Glutamatergic neuron (in vitro differentiated cells): ENCODE data around the gene TXNDC11. TPM values are rescaled to one million over a fixed set of nuclear protein-coding genes. Genes with fewer than 3 reads are reported as not detected.

Experiments
- DNase-seq: peaks from one replicate; pipeline ENCODE4 v3.0.0; 2022
- H3K27ac Mint-ChIP-seq: one replicate; pipeline ENCODE4 v1.8.0; 2020; ENCODE audit warnings: mild to moderate bottlenecking, mixed read lengths, inconsistent platforms; ENCODE audit not compliant: unreplicated experiment
- H3K27me3 Mint-ChIP-seq: one replicate; pipeline ENCODE4 v1.8.0; 2020; ENCODE audit warnings: mild to moderate bottlenecking, moderate library complexity, mixed read lengths, inconsistent platforms; ENCODE audit not compliant: unreplicated experiment
- H3K36me3 Mint-ChIP-seq: one replicate; pipeline ENCODE4 v1.8.0; 2020; ENCODE audit warnings: mild to moderate bottlenecking, mixed read lengths, inconsistent platforms; ENCODE audit not compliant: unreplicated experiment
- H3K4me1 Mint-ChIP-seq: one replicate; pipeline ENCODE4 v1.8.0; 2020; ENCODE audit warnings: mild to moderate bottlenecking, low read depth, mixed read lengths, inconsistent platforms; ENCODE audit not compliant: unreplicated experiment
- H3K4me3 Mint-ChIP-seq: one replicate; pipeline ENCODE4 v1.8.0; 2020; ENCODE audit warnings: mild to moderate bottlenecking, mixed read lengths, inconsistent platforms; ENCODE audit not compliant: unreplicated experiment
- H3K9me3 Mint-ChIP-seq: one replicate; pipeline ENCODE4 v1.8.0; 2020; ENCODE audit warnings: mild to moderate bottlenecking, moderate library complexity, mixed read lengths, inconsistent platforms; ENCODE audit not compliant: unreplicated experiment
- total RNA-seq: library from RNA; stranded (reverse); fragmentation: NEBNext Ultra II Directional; extraction: Animal tissue kit (Norgen Biotek cat#: 25700); gene quantifications from one replicate; pipeline ENCODE4 v1.2.1, GENCODE V29; 2021; ENCODE audit not compliant: unreplicated experiment
- TF ChIP-seq, protein P1 (sequence below): fragments of 200-600 bp; sonication (generic); IDR thresholded peaks from one replicate; pipeline ENCODE4 v1.5.0; 2021; ENCODE audit not compliant: partially characterized antibody, unreplicated experiment

Gene TXNDC11
- total RNA-seq, 1 donor from 2014 or later: 18.4 TPM

DNA sequence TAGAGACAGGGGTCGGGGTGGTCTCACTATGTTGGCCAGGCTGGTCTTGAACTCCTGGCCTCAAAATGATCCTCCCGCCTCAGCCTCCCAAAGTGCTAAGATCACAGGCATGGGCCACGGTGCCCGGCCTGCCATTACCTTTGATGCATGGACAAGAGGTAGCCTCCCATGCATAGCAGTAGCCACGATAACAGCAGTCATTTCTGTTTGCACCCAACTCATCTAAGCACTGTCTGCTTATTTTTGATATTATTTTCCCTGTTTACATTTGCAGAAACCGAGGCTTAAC is 111.9 kb downstream of the TXNDC11 start:
- peaks cover 2% of the 10 kb centered on the region for H3K9me3 Mint-ChIP-seq
- H3K27me3 Mint-ChIP-seq: peaks cover 5% of the 10 kb centered on the region
- no peaks in the 10 kb centered on the region for H3K36me3 Mint-ChIP-seq
- H3K27ac Mint-ChIP-seq: no peak overlapping the region
- peaks cover 2% of the 10 kb centered on the region for H3K4me1 Mint-ChIP-seq
- no peak overlapping the region for H3K4me3 Mint-ChIP-seq
- no peak for DNase-seq
- TF ChIP-seq, protein P1, sequence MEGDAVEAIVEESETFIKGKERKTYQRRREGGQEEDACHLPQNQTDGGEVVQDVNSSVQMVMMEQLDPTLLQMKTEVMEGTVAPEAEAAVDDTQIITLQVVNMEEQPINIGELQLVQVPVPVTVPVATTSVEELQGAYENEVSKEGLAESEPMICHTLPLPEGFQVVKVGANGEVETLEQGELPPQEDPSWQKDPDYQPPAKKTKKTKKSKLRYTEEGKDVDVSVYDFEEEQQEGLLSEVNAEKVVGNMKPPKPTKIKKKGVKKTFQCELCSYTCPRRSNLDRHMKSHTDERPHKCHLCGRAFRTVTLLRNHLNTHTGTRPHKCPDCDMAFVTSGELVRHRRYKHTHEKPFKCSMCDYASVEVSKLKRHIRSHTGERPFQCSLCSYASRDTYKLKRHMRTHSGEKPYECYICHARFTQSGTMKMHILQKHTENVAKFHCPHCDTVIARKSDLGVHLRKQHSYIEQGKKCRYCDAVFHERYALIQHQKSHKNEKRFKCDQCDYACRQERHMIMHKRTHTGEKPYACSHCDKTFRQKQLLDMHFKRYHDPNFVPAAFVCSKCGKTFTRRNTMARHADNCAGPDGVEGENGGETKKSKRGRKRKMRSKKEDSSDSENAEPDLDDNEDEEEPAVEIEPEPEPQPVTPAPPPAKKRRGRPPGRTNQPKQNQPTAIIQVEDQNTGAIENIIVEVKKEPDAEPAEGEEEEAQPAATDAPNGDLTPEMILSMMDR: no peak

DNA sequence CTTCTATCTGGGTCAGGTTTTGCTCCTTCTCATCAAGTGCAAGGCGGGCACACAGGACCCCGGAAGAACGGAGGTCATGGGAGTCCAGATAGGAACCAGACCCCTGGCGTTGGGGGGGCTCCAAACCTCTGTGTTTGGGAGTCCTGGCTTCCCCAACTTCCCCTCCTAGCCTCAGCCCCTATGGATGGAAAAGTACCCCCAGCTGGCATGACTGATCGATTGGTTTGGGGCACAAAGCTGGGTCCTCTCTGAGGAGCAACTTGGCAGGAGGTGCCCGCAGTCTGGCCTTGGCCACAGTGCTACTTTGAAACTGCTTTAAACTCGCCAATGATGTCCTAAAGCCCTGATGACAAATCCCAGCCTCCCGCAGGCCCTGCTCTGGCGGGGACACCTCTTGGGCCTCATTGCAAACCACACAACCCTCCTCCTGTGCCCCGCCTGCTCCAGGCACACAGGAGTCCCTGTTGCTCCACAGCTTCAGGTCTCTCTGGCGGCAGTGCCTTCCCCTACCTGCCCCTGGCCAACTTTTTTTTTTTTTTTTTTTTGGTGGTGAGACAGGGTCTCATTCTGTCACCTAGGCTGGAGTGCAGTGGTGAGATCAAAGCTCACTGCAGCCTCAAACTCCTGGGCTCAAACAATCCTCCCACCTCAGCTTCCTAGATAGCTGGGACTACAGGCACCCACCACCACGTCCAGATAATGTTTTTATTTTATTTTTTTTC is 112.5 kb downstream of the TXNDC11 start:
- Mint-ChIP-seq H3K27me3 (peaks cover 5% of the 10 kb centered on the region), H3K36me3 (no peaks in the 10 kb centered on the region), H3K4me3 (no peak overlapping the region), H3K4me1 (peaks cover 2% of the 10 kb centered on the region), H3K27ac (no peak overlapping the region), H3K9me3 (peaks cover 2% of the 10 kb centered on the region)
- TF ChIP-seq, protein P1: no peak
- DNase-seq: no peak

Other genes starting within 250 kb of the TXNDC11 start
- 29.2 TPM for gene LITAF, start 155.9 kb downstream of the TXNDC11 start, total RNA-seq
- gene SNN, start 74.4 kb downstream of the TXNDC11 start, total RNA-seq: 491 TPM
- 87.7 TPM for gene ZC3H7A, start 54.4 kb upstream of the TXNDC11 start, total RNA-seq
- gene RSL1D1, start 108.7 kb upstream of the TXNDC11 start, total RNA-seq: 71.2 TPM
- gene GSPT1, start 173.1 kb upstream of the TXNDC11 start, total RNA-seq: 117 TPM
- gene NPIPB2, start 199.2 kb upstream of the TXNDC11 start, total RNA-seq: 14.4 TPM
- not detected for gene TNFRSF17, start 222.4 kb upstream of the TXNDC11 start, total RNA-seq
- gene SNX29, start 233.9 kb upstream of the TXNDC11 start, total RNA-seq: 59.3 TPM